Cortex of kidney (tissue), 1 donor: ENCODE data around the gene BCL2.
"Not testable (repeated sequence)": the region's sequence is repeated elsewhere in the genome, so short reads cannot be mapped to it uniquely, and the experiment has no call there.

Experiments used
- DNase-seq: peaks from one replicate; lab custom pipeline; 2025; lab: John Stamatoyannopoulos, UW

BCL2 gene

GRCh38 chr18:63319383-63320122 is at the start of gene BCL2:
BCL2 (minus strand) TSS chr18:63319769.
- DNase-seq, result no peak

- DNase-seq, result no peak
Measured at GRCh38 chr18:63368611-63369010, 49.0 kb upstream of the BCL2 start.

- DNase-seq, result peak; percentile 24
Measured at GRCh38 chr18:63367053-63367953, 47.7 kb upstream of the BCL2 start, which contains the start of gene KDSR. KDSR (minus strand) TSS chr18:63367206; CDS start chr18:63367118, 88 bp downstream.

- no peak for DNase-seq
Measured at GRCh38 chr18:63366213-63367052, 46.9 kb upstream of the BCL2 start.

- DNase-seq, result no peak
Measured at GRCh38 chr18:63365876-63366212, 46.3 kb upstream of the BCL2 start.

- no peak for DNase-seq
Measured at GRCh38 chr18:63363951-63364350, 44.4 kb upstream of the BCL2 start.

GRCh38 chr18:63363420-63363819 is 43.9 kb upstream of the BCL2 start:
- DNase-seq, result not testable (repeated sequence)

GRCh38 chr18:63356272-63356896 is 36.8 kb upstream of the BCL2 start:
- no peak for DNase-seq

GRCh38 chr18:63350230-63350629 is 30.7 kb upstream of the BCL2 start:
- no peak for DNase-seq

- no peak for DNase-seq
Measured at GRCh38 chr18:63348508-63349136, 29.1 kb upstream of the BCL2 start.

GRCh38 chr18:63346480-63347183 is 27.1 kb upstream of the BCL2 start:
- DNase-seq, result no peak

- DNase-seq, result no peak
Measured at GRCh38 chr18:63346031-63346430, 26.5 kb upstream of the BCL2 start.

GRCh38 chr18:63344918-63345317 is 25.3 kb upstream of the BCL2 start:
- DNase-seq, result no peak

GRCh38 chr18:63344263-63344662 is 24.7 kb upstream of the BCL2 start:
- DNase-seq, result no peak

GRCh38 chr18:63342206-63342605 is 22.6 kb upstream of the BCL2 start:
- DNase-seq, result no peak

GRCh38 chr18:63339920-63340484 is 20.4 kb upstream of the BCL2 start:
- DNase-seq, result no peak

- DNase-seq, result no peak
Measured at GRCh38 chr18:63336366-63337099, 17.0 kb upstream of the BCL2 start.

- DNase-seq, result no peak
Measured at GRCh38 chr18:63331105-63331504, 11.5 kb upstream of the BCL2 start.

GRCh38 chr18:63329431-63330145 is 10.0 kb upstream of the BCL2 start:
- no peak for DNase-seq
